ENCODE measurements around the gene GPR84. TPM values are rescaled to one million over a fixed set of nuclear protein-coding genes. Genes with fewer than 3 reads are reported as not detected.

The GPR84 gene
- total and polyA plus RNA-seq, 2 of the 8 experiments (the other 6 are each of a cell fraction or from before 2014, with no cell fraction given): 0.09 TPM; not detected in 1

GRCh38 chr12:54358945-54359761, 5.1 kb downstream of the GPR84 start:
- Histone ChIP-seq H3K4me3 (ENCODE audit: extremely low read depth in 1 of 4, insufficient read depth in 2 of 4, low read depth in 3 of 4, low read length in 4 of 4) (peak overlapping the region; percentile 57 to 78 (median 74)), H4K5ac (ENCODE audit: insufficient read length, low read depth, low read length) (peak overlapping the region; percentile 12), H3K4me1 (replicated peaks in 1 of 4; ENCODE audit: control insufficient read depth in 3 of 4, insufficient read depth in 4 of 4, low read length in 3 of 4) (peaks cover 16 to 38% (median 20%) of the 10 kb centered on the region in 4 experiments), H2AK5ac (ENCODE audit: low read depth, low read length) (no peak overlapping the region; the same call in 1 of the 2 replicates), H3K4ac (replicated peaks; ENCODE audit: insufficient read length, low read depth, low read length) (peak overlapping the region; percentile 11), H4K20me1 (replicated peaks in 1 of 2; ENCODE audit: control insufficient read depth in 1 of 2, insufficient read depth in 2 of 2, low read length in 2 of 2) (no peaks in the 10 kb centered on the region), H3K56ac (replicated peaks; ENCODE audit: insufficient read length, low read depth, low read length) (peak overlapping the region; percentile 27), H2AFZ (ENCODE audit: low read length) (peak overlapping the region; percentile 92), H3K18ac (ENCODE audit: extremely low read depth, low read length) (peak overlapping the region; percentile 93), H3K79me1 (ENCODE audit: low read depth, low read length) (no peaks in the 10 kb centered on the region), H3K36me3 (ENCODE audit: control insufficient read depth in 2 of 4, insufficient read depth in 4 of 4, low read length in 3 of 4) (no peaks in the 10 kb centered on the region), H2BK15ac (ENCODE audit: low read length) (peak overlapping the region; percentile 37; the same call in 1 of the 2 replicates), H4K91ac (replicated peaks; ENCODE audit: insufficient read length, low read length) (peak overlapping the region; percentile 67), H2BK5ac (ENCODE audit: low read depth, low read length) (peak overlapping the region; percentile 88), H3K23me2 (ENCODE audit: low read depth, low read length) (peaks cover 13% of the 10 kb centered on the region), H3K23ac (ENCODE audit: insufficient read length) (no peak overlapping the region), H3K27me3 (replicated peaks in 1 of 4; ENCODE audit: control insufficient read depth in 3 of 4, extremely low read depth in 1 of 4, insufficient read depth in 3 of 4, low read length in 3 of 4) (no peaks in the 10 kb centered on the region; a peak in 1 of 7 replicates), H2BK120ac (replicated peaks; ENCODE audit: low read depth, low read length) (peak overlapping the region; percentile 3), H3K9ac (replicated peaks in 1 of 4; ENCODE audit: extremely low read depth in 1 of 4, low read depth in 3 of 4, low read length in 3 of 4) (peak overlapping the region; percentile 46 to 77 (median 58)), H2BK20ac (ENCODE audit: low read length) (no peak overlapping the region; the same call in 1 of the 2 replicates), H3K4me2 (ENCODE audit: insufficient read depth in 1 of 2, low read depth in 2 of 2, low read length in 2 of 2) (peak overlapping the region; percentile 88 to 92), H3K9me3 (ENCODE audit: insufficient read depth in 2 of 2, low read depth in 1 of 2, low read length in 1 of 2) (no peaks in the 10 kb centered on the region), H3K79me2 (ENCODE audit: control insufficient read depth in 1 of 2, insufficient read depth in 2 of 2, low read length in 2 of 2) (no peaks in the 10 kb centered on the region), H2BK12ac (ENCODE audit: low read depth, low read length) (peak overlapping the region; percentile 98), H4K8ac (ENCODE audit: extremely low read depth, insufficient read depth, low read length) (no peak overlapping the region; the same call in 1 of the 2 replicates), H3K14ac (ENCODE audit: insufficient read length) (no peak overlapping the region), H3K27ac (ENCODE audit: low read depth, low read length) (peak overlapping the region; percentile 35; the same call in 1 of the 2 replicates)
- CTCF ChIA-PET (ENCODE audit: partially characterized antibody): interaction anchor here (0.7 to 9.2 kb wide), 17 partner anchors 8 to 144 kb away, joined by 3 to 348 read pairs (median 8); partner anchors contain the start of genes COPZ1, NFE2 and ZNF385A
- 4% methylated on average over 23 of the region's 40 CpGs; no CpG with 5 or more reads in 1 of the 2 experiments for WGBS, 2 experiments (ENCODE audit: extremely low coverage in 1 of 2, insufficient coverage in 1 of 2, insufficient read length in 1 of 2, insufficient replicate concordance in 2 of 2, low coverage in 1 of 2, low lambda C conversion rate in 2 of 2, missing lambda C conversion rate in 1 of 2)
- peak; percentile 89 to 98 for DNase-seq (ENCODE audit: low read depth in 1 of 2, low spot score in 2 of 2)
- FAIRE-seq: peak; percentile 74
- POLR2A ChIA-PET (ENCODE audit: partially characterized antibody): interaction anchor here (0.8 to 9.2 kb wide), 18 partner anchors 9 to 145 kb away, joined by 3 to 133 read pairs (median 6); partner anchors contain the start of genes CBX5, HNRNPA1 and NFE2
- TF ChIP-seq JUN (IDR thresholded peaks at IDR 0.05; ENCODE audit: low read depth, low read length) (no peak), CHD1 (IDR thresholded peaks at IDR 0.05; ENCODE audit: low read depth, low read length) (no peak), SRF (IDR thresholded peaks at IDR 0.05; ENCODE audit: low read depth, low read length) (no peak), SP4 (IDR thresholded peaks at IDR 0.05; ENCODE audit: low read length) (no peak), CHD2 (IDR thresholded peaks at IDR 0.05; ENCODE audit: low read length) (peak; percentile 93), CTCF (IDR thresholded peaks at IDR 0.05; ENCODE audit: control extremely low read depth in 1 of 3, insufficient read depth in 1 of 3, low read depth in 1 of 3, low read length in 3 of 3) (no peak), CREB1 (IDR thresholded peaks at IDR 0.05) (peak; percentile 72)
- TF ChIP-seq, protein P1, sequence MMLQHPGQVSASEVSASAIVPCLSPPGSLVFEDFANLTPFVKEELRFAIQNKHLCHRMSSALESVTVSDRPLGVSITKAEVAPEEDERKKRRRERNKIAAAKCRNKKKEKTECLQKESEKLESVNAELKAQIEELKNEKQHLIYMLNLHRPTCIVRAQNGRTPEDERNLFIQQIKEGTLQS (IDR thresholded peaks at IDR 0.05; ENCODE audit: insufficient read depth, low read depth, low read length): no peak

Measured in H1 (cell line).